Pancreas (tissue), 10 donors: Measurements from ENCODE around the gene DMBX1. TPM values are rescaled to one million over a fixed set of nuclear protein-coding genes. Genes with fewer than 3 reads are reported as not detected.

Experiments used
- ATAC-seq, 4 donors: fragments of 200-7000 bp; cut with Tn5 transposase; one replicate each; pipeline versions ENCODE4 v1.8.0 to v1.9.1; 2020; ENCODE audit warnings: mild to moderate bottlenecking in 4 of 4, moderate library complexity in 4 of 4
- DNase-seq, 6 donors: peaks; one replicate each; pipeline ENCODE4 v3.0.0-alpha.2; 2020
- FAIRE-seq: peaks from 2 replicates; lab custom pipeline; 2012; peaks lifted over from hg19 to GRCh38; lab: Jason Lieb, UNC
- H3K27ac ChIP-seq, 4 donors: fragments of 200-600 bp; sonication (generic); 1 replicate in 3 of 4; 2 replicates in 1 of 4; pipeline versions ENCODE4 v1.5.0 to v1.8.0; 2020
- H3K27me3 ChIP-seq, 4 donors: fragments of 200-600 bp; one replicate each; pipeline ENCODE4 v1.8.0; 2021
- H3K36me3 ChIP-seq, 3 donors: fragments of 200-600 bp; sonication (generic) in 1 of 3; one replicate each; pipeline versions ENCODE4 v1.5.0 to v1.8.0; 2020 to 2021
- H3K4me1 ChIP-seq, 3 donors: fragments of 200-600 bp; one replicate each; pipeline ENCODE4 v1.8.0; 2021
- H3K4me3 ChIP-seq, 4 donors: fragments of 200-600 bp; sonication (generic) in 2 of 4; one replicate each; pipeline versions ENCODE4 v1.5.0 to v1.8.0; 2020 to 2021
- H3K9me3 ChIP-seq, 4 donors: fragments of 200-600 bp; one replicate each; pipeline ENCODE4 v1.8.0; 2021
- WGBS, 2 donors: extraction: QIAGEN DNeasy Blood & Tissue Kit; methylation state at CpG; one replicate each; pipeline ENCODE4 v1.1.7; 2013; 5-methylcytosine and 5-hydroxymethylcytosine counted together
- intact Hi-C, 3 donors: fragments of 100-400 bp; cut with DNase I; formaldehyde crosslinking; loops; one replicate each; pipeline versions ENCODE4 v1.11.1 to v1.14.2; 2022
- polyA plus RNA-seq, 2 donors: library from polyadenylated mRNA; stranded (reverse); fragments of 200-250 nt; gene quantifications; one replicate each; pipeline ENCODE4 v1.2.3, GENCODE V29; 2013
- total RNA-seq, 6 donors: library from RNA; stranded (reverse); fragmentation: NEBNext Ultra II Directional in 4 of 6; extraction: Animal tissue kit (Norgen Biotek cat#: 25700) in 4 of 6; gene quantifications; one replicate each; pipeline versions ENCODE4 v1.2.1 to v1.2.4, GENCODE V29; 2021 to 2023
- TF ChIP-seq, protein P1 (sequence below), 4 donors: fragments of 200-600 bp; sonication (generic) in 3 of 4; IDR thresholded peaks; one replicate each; pipeline versions ENCODE4 v1.5.0 to v1.8.0; 2021; ENCODE audit warnings: antibody characterized with exemption in 4 of 4
- donor health status: healthy with polysubstance abuse.
- donor health status: DM: no; HTN: no; CAD: no; lungs with moderate emphysema.
- donor health status: DM: no; HTN: no; CAD: no.
- donor health status: control.
- donor health status: control.
- donor health status: Bipolar disorder and iron deficiency.
- donor health status: DM: yes; HTN: yes; CAD: no.
- donor health status: DM: no; HTN: no; CAD: no.
- donor health status: DM: no; HTN: no; CAD: no.
- donor health status: DM: yes; HTN: yes; CAD: no.

DMBX1 gene
- total and polyA plus RNA-seq, 8 donors, result not detected

- intact Hi-C loops, result no loop called here
- FAIRE-seq, result no peak
- peak; percentile 14 to 71 (median 56) for ATAC-seq
- Histone ChIP-seq H3K9me3 (no peaks in the 10 kb centered on the region), H3K27ac (no peak overlapping the region), H3K4me3 (peak overlapping the region in 2 of 4 donors; percentile 60 to 76), H3K27me3 (no peaks in the 10 kb centered on the region), H3K36me3 (no peaks in the 10 kb centered on the region), H3K4me1 (peaks cover 0 to 6% (median 0%) of the 10 kb centered on the region in 3 donors)
- DNase-seq, result no peak
- WGBS, 2 donors, result 29 to 31% methylated on average over 8 of the region's 8 CpGs
- TF ChIP-seq, protein P1, sequence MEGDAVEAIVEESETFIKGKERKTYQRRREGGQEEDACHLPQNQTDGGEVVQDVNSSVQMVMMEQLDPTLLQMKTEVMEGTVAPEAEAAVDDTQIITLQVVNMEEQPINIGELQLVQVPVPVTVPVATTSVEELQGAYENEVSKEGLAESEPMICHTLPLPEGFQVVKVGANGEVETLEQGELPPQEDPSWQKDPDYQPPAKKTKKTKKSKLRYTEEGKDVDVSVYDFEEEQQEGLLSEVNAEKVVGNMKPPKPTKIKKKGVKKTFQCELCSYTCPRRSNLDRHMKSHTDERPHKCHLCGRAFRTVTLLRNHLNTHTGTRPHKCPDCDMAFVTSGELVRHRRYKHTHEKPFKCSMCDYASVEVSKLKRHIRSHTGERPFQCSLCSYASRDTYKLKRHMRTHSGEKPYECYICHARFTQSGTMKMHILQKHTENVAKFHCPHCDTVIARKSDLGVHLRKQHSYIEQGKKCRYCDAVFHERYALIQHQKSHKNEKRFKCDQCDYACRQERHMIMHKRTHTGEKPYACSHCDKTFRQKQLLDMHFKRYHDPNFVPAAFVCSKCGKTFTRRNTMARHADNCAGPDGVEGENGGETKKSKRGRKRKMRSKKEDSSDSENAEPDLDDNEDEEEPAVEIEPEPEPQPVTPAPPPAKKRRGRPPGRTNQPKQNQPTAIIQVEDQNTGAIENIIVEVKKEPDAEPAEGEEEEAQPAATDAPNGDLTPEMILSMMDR (IDR thresholded peaks at IDR 0.05), result no peak
Observed at GRCh38 chr1:46467183-46467504, 22.5 kb upstream of the DMBX1 start.

DNA sequence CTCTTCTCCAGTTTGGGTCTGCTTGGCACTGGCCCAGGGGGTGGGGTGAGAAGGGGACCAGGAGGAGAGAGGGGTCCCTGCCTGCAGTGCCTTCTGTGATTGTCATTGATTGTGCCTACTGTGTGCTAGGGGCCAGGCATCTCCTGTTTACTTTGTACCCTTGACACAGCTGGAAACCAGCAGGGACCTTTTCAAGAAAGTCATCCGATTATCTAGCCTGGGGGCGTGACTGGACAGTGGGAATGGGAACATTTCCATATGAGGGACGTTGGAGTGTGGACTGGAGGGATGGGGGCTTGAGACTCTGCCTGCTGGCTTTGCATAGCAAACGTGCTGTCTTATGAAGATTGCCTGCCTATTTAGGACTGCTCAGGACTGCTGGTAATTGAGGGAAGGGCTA is 19.8 kb upstream of the DMBX1 start:
- Histone ChIP-seq H3K27me3 (no peaks in the 10 kb centered on the region), H3K4me3 (no peak overlapping the region), H3K36me3 (no peaks in the 10 kb centered on the region), H3K9me3 (no peaks in the 10 kb centered on the region), H3K4me1 (peaks cover 0 to 6% (median 0%) of the 10 kb centered on the region in 3 donors), H3K27ac (no peak overlapping the region)
- TF ChIP-seq, protein P1 (IDR thresholded peaks at IDR 0.05), result no peak
- WGBS, 2 donors, result 49 to 57% methylated on average over 4 of the region's 4 CpGs
- ATAC-seq, result no peak
- no peak for FAIRE-seq
- no peak for DNase-seq
- intact Hi-C loops, result no loop called here

DNA sequence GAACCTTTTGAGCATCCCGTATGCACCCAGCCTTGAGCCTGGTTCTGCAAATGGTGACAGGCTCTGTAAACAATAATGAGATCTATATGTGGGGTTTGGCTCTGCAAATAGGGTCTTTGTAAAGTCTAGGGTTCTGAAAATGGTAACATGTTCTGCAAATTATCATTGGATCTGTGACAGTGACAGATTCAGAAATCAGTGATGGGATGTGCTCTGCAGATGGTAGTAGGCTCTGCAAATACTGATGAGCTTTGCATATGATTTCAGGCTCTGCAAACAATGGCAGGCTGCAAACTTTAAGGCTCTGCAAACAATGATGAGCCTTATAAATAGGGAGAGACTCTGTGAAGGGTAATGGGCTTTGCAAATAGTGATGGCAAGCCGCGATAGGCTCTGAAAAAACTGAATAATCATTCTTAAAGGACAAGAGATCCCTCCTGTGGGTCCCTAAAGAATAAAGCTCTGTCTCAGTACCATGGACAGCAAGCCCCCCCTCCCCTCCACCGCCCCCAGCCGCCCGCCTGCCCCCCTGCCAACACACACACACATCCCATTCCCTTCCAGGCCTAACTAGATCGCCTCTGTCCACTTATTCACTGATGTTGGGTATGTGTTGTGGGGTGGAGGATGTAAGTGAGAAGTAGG is 17.7 kb upstream of the DMBX1 start:
- FAIRE-seq, result no peak
- Histone ChIP-seq H3K4me3 (no peak overlapping the region), H3K27ac (no peak overlapping the region), H3K27me3 (no peaks in the 10 kb centered on the region), H3K36me3 (no peaks in the 10 kb centered on the region), H3K9me3 (no peaks in the 10 kb centered on the region), H3K4me1 (peaks cover 0 to 4% (median 0%) of the 10 kb centered on the region in 3 donors)
- DNase-seq, result no peak
- intact Hi-C loops, result no loop called here
- TF ChIP-seq, protein P1 (IDR thresholded peaks at IDR 0.05), result no peak
- ATAC-seq, result no peak
- WGBS, 2 donors, result 59 to 75% methylated on average over 7 of the region's 7 CpGs

- no peak overlapping the region for H3K4me3 ChIP-seq
- no peaks in the 10 kb centered on the region for H3K27me3 ChIP-seq
- FAIRE-seq (no peak), ATAC-seq (no peak), DNase-seq (no peak)
- no peak overlapping the region for H3K27ac ChIP-seq
- H3K36me3 ChIP-seq, result no peaks in the 10 kb centered on the region
- 45 to 60% methylated on average over 7 of the region's 7 CpGs for WGBS, 2 donors
- intact Hi-C loops, result no loop called here
- no peaks in the 10 kb centered on the region for H3K4me1 ChIP-seq
- TF ChIP-seq, protein P1 (IDR thresholded peaks at IDR 0.05), result no peak
- no peaks in the 10 kb centered on the region for H3K9me3 ChIP-seq
Observed at GRCh38 chr1:46472498-46473181, 17.0 kb upstream of the DMBX1 start.

GRCh38 chr1:46473991-46474390 is 15.6 kb upstream of the DMBX1 start:
- TF ChIP-seq, protein P1 (IDR thresholded peaks at IDR 0.05), result no peak
- H3K27me3 ChIP-seq, result no peaks in the 10 kb centered on the region
- DNase-seq, result no peak
- H3K9me3 ChIP-seq, result no peaks in the 10 kb centered on the region
- no peaks in the 10 kb centered on the region for H3K36me3 ChIP-seq
- no peak overlapping the region for H3K27ac ChIP-seq
- FAIRE-seq, result no peak
- intact Hi-C loops, result no loop called here
- no peak overlapping the region for H3K4me3 ChIP-seq
- WGBS, 2 donors, result 43 to 48% methylated on average over 4 of the region's 4 CpGs
- no peaks in the 10 kb centered on the region for H3K4me1 ChIP-seq
- ATAC-seq, result no peak
